KOPT-K1 (cell line): ENCODE results near the gene SYT8.
"Not testable (repeated sequence)": the region's sequence is repeated elsewhere in the genome, so short reads cannot be mapped to it uniquely, and the experiment has no call there.

ENCODE experiments used
- H3K27ac ChIP-seq: fragments of 200-600 bp; sonication (generic); 2 replicates; pipeline ENCODE4 v1.5.1; 2016; ENCODE audit warnings: antibody characterized with exemption, mild to moderate bottlenecking, low read depth, low read length; ENCODE audit not compliant: poor library complexity, severe bottlenecking
- H3K36me3 ChIP-seq: fragments of 200-600 bp; sonication (generic); 2 replicates; pipeline ENCODE4 v1.5.1; 2017; ENCODE audit warnings: antibody characterized with exemption, mild to moderate bottlenecking, low read length, moderate library complexity; ENCODE audit not compliant: insufficient read depth
- H3K9me3 ChIP-seq: fragments of 200-600 bp; sonication (generic); 2 replicates; pipeline ENCODE4 v1.5.1; 2017; ENCODE audit warnings: antibody characterized with exemption, low read length, mild to moderate bottlenecking; ENCODE audit not compliant: insufficient read depth, poor library complexity, severe bottlenecking

The SYT8 gene

DNA sequence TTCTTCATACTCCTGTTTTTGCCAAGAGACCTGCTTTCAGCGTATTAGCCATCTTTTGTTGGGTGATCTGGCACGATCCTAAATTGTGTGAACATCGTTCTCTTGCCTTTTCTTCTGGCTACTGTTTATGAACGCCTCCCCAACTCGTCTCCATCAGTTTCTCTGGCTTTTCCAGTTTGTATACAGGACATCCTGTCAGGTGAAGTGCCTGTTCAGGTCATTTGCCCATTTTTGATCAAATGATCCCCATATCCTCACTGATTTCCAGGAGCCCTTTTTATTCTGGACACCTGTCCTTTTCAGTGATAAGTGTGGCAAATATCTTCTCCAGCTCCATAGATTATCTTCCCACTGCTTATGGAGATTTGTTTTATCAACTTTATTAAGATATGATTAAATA, 22.5 kb upstream of the SYT8 start:
- Histone ChIP-seq H3K27ac (no peak overlapping the region), H3K9me3 (peaks cover 17% of the 10 kb centered on the region), H3K36me3 (no peaks in the 10 kb centered on the region)

DNA sequence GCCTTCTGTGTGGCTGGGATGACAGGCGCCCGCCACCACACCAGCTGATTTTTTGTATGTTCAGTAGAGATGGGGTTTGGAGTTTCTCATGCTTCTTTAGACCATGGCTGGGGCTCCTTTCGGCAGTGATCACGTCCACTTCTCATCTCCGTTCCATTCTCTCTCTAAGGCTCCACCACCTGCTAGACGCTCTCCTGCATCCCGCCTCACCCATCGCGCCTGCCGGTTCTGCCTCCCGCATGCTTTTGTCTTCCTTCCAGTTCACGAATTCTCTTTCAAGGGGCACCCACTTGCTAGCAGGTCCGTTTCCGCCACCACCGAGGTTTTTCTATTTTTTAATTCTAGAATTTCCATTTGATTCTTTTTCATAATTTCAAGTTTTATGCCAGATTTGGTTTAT, 22.0 kb upstream of the SYT8 start:
- peaks cover 22% of the 10 kb centered on the region for H3K9me3 ChIP-seq
- H3K36me3 ChIP-seq, result no peaks in the 10 kb centered on the region

DNA sequence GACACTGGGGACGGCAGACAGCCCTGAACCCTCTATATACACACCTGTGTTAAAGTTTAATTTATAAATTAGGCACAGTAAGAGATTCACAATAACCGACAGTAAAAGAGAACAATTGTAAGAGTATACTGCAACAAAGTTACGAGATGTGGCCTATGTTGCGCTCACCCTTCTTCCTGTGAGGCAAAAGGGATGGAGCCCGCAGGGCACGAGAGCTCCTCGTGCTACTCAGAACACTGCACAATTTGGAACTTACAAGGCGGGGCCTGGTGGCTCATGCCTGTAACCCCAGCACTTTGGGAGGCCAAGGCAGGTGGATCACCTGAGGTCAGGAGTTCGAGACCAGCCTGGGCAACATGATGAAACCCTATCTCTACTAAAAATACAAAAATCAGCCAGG, 21.4 kb upstream of the SYT8 start:
- H3K9me3 ChIP-seq, result peaks cover 26% of the 10 kb centered on the region
- H3K36me3 ChIP-seq, H3K27ac ChIP-seq: not testable (repeated sequence)

More for the DNA sequence above, 22.0 kb upstream of the SYT8 start:
- no peak overlapping the region for H3K27ac ChIP-seq

- no peaks in the 10 kb centered on the region for H3K36me3 ChIP-seq
- no peak overlapping the region for H3K27ac ChIP-seq
- peaks cover 35% of the 10 kb centered on the region for H3K9me3 ChIP-seq
Observed at GRCh38 chr11:1814691-1815090, 20.1 kb upstream of the SYT8 start.

GRCh38 chr11:1815311-1815710, 19.5 kb upstream of the SYT8 start:
- no peaks in the 10 kb centered on the region for H3K36me3 ChIP-seq
- H3K9me3 ChIP-seq, result peaks cover 37% of the 10 kb centered on the region

GRCh38 chr11:1815751-1816150, 19.0 kb upstream of the SYT8 start:
- Histone ChIP-seq H3K27ac (no peak overlapping the region), H3K9me3 (peaks cover 37% of the 10 kb centered on the region), H3K36me3 (no peaks in the 10 kb centered on the region)

More at GRCh38 chr11:1815311-1815710, 19.5 kb upstream of the SYT8 start:
- H3K27ac ChIP-seq, result no peak overlapping the region

DNA sequence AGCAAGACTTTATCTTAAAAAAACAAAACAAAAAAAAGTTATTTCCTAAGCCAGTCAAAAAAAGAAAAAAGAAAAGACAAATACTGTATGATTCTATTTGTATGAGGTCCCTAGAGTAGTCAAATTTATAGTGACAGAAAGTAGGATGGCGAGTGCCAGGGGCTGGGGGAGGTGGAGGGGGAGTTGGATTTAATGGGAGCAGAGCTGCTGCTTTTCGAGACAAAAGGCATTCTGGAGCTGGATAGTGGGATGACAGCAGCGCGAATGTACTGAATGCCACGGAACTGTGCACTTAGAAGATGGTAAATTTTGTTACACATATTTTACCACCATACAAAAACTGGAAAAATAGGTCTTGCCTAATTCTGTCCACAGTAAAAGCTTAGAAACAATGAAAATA, 17.8 kb upstream of the SYT8 start:
- H3K9me3 ChIP-seq, result peaks cover 36% of the 10 kb centered on the region
- no peak overlapping the region for H3K27ac ChIP-seq
- H3K36me3 ChIP-seq, result no peaks in the 10 kb centered on the region

- no peaks in the 10 kb centered on the region for H3K36me3 ChIP-seq
- peaks cover 30% of the 10 kb centered on the region for H3K9me3 ChIP-seq
- H3K27ac ChIP-seq, result no peak overlapping the region
Observed at GRCh38 chr11:1817511-1817910, 17.3 kb upstream of the SYT8 start.

DNA sequence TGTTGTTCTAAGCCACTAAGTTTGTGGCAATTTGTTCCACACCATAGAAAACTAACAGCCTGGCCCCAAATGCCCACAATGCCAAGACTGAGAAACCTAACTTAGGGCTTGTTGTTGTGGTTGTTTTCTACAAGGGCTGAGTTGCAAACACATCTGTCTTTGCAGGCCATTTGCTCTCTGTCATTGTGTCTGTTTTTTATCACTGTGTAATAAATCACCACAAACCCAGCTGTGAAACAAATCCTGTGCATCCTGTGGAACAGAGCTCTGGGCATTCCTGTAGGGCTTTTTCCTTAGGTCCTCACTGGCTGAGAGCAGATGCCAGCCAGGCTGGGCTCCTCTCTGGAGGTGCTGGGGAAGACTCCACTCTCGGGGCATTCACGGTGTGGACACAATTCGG, 15.7 kb upstream of the SYT8 start:
- peaks cover 26% of the 10 kb centered on the region for H3K9me3 ChIP-seq
- H3K36me3 ChIP-seq, result no peaks in the 10 kb centered on the region
- H3K27ac ChIP-seq, result no peak overlapping the region

DNA sequence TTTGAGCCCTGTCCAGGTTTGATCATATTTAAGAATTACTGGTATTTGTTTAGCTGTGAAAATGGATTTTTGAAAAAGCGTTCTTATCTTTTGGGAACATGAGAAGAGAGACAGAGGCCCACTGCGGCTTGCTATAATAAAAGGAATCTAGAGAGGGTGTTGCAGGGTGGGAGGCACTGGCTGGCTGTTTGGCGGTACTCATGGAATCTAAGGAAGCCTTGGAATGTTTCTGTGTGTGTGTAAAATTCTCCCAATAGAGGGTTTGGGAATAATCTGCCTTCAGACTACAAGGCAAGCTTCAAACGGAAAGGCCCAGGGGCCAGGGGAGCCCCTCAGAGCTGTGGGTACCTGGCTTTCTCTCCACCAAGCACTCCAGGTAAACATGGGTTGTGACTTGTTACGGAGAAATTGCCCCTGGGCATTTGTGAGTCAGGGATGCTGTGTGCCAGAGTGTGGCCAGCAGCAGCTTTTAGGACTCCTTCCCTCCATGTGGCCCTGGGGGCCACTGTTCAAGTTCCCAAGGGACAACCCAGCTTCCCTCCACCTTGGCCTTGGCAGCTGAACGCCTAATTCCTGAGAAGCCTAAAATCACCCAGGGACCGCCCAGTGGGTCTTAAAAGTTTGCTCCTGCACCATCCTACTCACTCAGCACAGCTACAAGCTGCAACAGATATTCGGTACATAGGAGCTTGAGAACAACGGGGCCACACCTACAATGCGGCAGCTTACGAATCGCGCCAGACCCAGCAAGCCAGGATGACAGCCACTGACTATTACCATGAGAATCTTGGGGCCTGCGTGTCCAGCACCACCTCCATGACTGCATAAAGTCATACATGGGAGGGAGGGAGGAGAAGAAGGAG, 14.1 kb upstream of the SYT8 start:
- Histone ChIP-seq H3K27ac (no peak overlapping the region), H3K9me3 (peaks cover 26% of the 10 kb centered on the region), H3K36me3 (no peaks in the 10 kb centered on the region)

DNA sequence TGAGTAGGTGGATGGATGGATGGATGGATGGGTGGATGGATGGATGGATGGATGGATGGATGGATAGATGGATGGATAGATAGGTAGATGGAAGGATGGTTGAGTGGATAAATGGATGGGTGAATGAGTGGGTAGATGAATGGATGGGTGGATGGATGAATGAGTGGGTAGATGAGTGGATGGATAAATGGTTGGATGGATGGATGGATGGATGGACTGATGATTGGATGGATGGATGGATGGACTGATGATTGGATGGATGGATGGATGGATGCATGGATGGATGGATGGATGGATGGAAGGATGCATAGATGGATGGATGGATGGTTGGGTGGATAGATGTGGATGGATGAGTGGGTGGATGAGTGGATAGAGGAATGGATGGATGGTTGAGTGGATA, 13.2 kb upstream of the SYT8 start:
- Histone ChIP-seq H3K27ac (no peak overlapping the region), H3K36me3 (no peaks in the 10 kb centered on the region), H3K9me3 (peaks cover 26% of the 10 kb centered on the region)

- Histone ChIP-seq H3K36me3 (no peaks in the 10 kb centered on the region), H3K9me3 (peaks cover 21% of the 10 kb centered on the region), H3K27ac (no peak overlapping the region)
Observed at GRCh38 chr11:1822648-1823375, 12.0 kb upstream of the SYT8 start.

DNA sequence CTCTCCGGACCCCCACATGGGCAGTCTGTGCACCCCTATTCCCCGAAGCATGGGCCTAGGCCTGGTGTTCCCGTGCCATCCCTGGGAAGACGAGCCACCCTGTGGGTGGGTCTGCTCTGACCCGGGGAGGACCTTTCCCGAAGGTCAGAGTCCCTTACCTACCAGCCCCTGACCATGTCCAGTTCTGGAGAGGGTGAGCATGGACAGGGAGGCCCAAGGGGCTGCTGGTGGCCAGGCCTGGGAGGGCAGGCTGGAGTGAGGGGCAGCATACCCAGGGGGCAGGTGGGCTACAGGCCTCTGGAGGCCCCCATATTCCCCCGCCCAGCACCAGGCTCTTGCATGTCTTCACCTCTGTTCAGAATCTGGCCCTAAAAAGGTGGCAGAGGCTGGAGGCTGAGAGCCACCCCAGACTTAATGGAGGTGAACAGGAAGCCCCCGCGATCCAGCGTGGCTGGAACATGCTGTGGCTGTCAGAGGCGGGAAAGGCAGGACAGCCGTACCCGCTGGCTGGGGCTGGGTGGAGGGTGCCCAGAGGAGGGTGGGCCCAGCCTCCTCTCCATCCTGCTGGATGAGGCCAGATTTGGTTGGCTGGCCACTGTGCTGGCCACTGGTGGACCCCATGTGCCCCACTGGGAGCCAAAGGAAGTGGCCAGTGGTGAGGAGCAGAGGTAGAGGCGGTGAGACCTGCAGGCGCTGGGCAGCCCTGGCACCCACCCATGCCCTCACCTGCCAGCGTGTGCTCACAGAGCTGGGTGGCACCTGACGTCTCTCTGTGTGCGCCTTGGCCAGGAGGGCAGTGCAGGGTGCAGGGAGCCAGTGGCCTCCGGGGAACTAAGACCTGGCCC, 11.2 kb upstream of the SYT8 start:
- no peaks in the 10 kb centered on the region for H3K36me3 ChIP-seq
- peaks cover 14% of the 10 kb centered on the region for H3K9me3 ChIP-seq
- no peak overlapping the region for H3K27ac ChIP-seq

GRCh38 chr11:1824221-1825038, 10.4 kb upstream of the SYT8 start:
- Histone ChIP-seq H3K9me3 (peaks cover 6% of the 10 kb centered on the region), H3K27ac (no peak overlapping the region), H3K36me3 (no peaks in the 10 kb centered on the region)
